ENCODE measurements around the gene LIN7B.

DNA sequence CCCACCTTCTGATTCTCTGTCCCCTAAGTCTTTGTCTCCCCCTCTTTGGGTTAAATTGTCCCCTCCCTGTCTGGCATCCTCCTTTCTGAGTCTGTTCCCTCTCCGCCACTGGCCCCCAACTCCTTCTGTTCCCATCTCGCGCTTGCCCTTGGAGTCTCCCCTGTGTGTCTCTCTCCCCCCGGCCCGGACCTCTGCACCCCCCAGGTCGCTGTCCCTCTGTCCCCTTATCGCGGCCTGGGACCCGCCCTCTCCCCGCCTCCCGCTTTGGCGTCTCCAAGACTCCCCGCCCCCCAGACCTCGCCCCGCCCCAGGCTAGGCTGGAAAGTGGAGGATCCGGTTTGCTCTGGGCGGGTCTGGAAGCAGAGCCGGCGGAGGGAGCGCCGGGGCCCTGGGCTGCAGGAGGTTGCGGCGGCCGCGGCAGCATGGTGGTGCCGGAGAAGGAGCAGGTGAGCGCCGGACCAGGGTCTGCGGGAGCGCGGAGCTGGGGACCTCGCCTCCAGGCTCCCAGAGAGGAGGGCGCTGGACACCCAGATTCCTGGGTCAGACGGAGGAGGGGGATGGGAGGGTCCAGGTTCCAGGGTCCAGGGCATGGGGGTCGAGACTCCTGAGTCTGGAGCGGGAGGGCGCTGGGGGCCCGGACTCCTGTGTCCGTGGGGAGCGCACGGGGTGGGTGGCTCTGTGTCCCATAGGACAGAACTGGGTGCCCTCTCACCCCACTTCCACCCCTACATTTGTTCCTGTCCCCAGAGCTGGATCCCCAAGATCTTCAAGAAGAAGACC lies 43.5 kb downstream of the LIN7B start, which contains the start of gene TRPM4:
- TF ChIP-seq, protein P1, sequence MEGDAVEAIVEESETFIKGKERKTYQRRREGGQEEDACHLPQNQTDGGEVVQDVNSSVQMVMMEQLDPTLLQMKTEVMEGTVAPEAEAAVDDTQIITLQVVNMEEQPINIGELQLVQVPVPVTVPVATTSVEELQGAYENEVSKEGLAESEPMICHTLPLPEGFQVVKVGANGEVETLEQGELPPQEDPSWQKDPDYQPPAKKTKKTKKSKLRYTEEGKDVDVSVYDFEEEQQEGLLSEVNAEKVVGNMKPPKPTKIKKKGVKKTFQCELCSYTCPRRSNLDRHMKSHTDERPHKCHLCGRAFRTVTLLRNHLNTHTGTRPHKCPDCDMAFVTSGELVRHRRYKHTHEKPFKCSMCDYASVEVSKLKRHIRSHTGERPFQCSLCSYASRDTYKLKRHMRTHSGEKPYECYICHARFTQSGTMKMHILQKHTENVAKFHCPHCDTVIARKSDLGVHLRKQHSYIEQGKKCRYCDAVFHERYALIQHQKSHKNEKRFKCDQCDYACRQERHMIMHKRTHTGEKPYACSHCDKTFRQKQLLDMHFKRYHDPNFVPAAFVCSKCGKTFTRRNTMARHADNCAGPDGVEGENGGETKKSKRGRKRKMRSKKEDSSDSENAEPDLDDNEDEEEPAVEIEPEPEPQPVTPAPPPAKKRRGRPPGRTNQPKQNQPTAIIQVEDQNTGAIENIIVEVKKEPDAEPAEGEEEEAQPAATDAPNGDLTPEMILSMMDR (IDR thresholded peaks at IDR 0.05; ENCODE audit: low read depth, low read length, missing input control): no peak
- TF ChIP-seq RAD21 (IDR thresholded peaks at IDR 0.05) (peak in 1 of 2 donors; percentile 52), YY1 (IDR thresholded peaks at IDR 0.05) (no peak), TAF1 (conservative IDR thresholded peaks at IDR 0.05) (no peak)

All from liver (tissue), 3 donors.